22Rv1 (cell line): ENCODE data around the gene SELPLG.

Experiments used
- H3K27ac ChIP-seq: fragments of 450-650 bp; 2 replicates; pipeline ENCODE4 v1.5.1; 2017
- ZFX ChIP-seq: fragments of 450-650 bp; IDR thresholded peaks from 2 replicates; pipeline ENCODE4 v1.6.1; 2017; ENCODE audit warnings: antibody characterized with exemption, borderline replicate concordance
- TF ChIP-seq, protein P1 (sequence below): fragments of 450-650 bp; IDR thresholded peaks from 2 replicates; pipeline ENCODE4 v1.5.1; 2017; ENCODE audit warnings: mild to moderate bottlenecking

Gene SELPLG

DNA sequence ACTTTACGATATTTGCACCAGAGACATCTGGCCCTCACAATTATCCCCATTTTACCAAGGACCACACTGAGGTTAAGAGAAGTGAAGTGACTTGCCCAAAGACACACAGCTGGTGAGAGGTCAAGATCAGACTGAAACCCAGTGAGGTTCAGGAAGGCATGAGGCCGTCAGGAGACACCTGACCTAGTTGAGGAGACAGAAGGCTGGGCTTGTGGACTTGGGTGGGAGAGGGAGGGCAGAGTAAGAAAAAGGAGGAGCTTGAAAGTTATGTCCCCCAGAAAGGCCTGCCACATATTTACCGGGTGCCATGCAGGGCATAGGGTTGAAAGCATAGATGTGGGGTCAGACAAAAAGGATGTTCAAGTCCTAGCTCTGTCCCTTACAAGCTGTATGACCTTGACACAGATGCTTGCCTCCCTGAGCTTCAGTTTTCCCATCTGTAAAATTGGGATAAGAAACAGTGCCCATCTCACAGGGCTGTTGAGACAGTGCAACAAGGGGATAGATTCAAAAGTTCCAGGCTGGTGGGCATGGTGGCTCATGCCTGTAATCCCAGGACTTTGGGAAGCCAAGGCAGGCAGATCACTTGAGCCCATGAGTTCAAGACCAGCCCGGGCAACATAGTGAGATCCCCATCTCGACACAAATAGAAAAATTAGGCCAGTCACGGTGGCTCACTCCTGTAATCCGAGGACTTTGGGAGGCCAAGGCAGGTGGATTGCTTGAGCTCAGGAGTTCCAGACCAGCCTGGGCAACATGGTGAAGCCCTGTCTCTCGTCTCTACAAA is 6.4 kb downstream of the SELPLG start:
- TF ChIP-seq ZFX = no peak
- TF ChIP-seq, protein P1, sequence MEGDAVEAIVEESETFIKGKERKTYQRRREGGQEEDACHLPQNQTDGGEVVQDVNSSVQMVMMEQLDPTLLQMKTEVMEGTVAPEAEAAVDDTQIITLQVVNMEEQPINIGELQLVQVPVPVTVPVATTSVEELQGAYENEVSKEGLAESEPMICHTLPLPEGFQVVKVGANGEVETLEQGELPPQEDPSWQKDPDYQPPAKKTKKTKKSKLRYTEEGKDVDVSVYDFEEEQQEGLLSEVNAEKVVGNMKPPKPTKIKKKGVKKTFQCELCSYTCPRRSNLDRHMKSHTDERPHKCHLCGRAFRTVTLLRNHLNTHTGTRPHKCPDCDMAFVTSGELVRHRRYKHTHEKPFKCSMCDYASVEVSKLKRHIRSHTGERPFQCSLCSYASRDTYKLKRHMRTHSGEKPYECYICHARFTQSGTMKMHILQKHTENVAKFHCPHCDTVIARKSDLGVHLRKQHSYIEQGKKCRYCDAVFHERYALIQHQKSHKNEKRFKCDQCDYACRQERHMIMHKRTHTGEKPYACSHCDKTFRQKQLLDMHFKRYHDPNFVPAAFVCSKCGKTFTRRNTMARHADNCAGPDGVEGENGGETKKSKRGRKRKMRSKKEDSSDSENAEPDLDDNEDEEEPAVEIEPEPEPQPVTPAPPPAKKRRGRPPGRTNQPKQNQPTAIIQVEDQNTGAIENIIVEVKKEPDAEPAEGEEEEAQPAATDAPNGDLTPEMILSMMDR = no peak
- H3K27ac ChIP-seq = no peak overlapping the region

DNA sequence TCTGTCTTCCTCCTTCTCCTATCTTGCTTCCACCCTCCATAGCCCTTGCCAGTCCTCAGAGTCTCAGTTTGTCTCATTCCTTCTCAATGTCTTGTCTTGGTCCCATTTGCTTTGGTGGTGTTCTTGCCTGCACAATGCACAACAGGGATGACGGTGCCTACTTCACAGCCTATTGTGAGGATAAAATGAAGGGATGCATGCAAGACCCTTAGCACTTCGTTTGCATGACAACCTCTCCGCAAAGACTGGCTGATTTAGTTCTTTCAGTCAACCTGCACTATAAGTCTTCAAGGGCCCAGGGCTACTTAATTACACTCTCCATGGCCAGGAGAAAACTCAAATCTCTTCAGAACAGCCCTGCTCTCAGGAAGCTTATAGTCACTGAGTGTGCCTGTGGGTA is 8.5 kb downstream of the SELPLG start:
- H3K27ac ChIP-seq = no peak overlapping the region

DNA sequence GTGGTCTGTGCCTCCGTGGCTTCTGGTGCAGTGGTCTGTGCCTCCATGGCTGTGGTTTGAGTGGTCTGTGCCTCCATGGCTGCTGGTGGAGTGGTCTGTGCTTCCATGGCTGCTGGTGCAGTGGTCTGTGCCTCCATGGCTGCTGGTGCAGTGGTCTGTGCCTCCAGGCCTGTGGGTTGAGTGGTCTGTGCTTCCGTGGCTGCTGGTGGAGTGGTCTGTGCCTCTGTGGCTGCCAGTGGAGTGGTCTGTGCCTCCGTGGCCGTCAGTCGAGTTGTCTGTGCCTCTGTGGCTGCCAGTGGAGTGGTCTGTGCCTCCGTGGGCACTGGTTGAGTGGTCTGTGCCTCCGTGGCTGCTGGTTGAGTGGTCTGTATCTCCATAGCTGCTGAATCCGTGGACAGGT is 10.1 kb downstream of the SELPLG start:
- H3K27ac ChIP-seq = no peak overlapping the region
- no peak for TF ChIP-seq ZFX
- TF ChIP-seq, protein P1 = no peak

More for the DNA sequence above, 8.5 kb downstream of the SELPLG start:
- TF ChIP-seq, protein P1 = no peak
- TF ChIP-seq ZFX = no peak

DNA sequence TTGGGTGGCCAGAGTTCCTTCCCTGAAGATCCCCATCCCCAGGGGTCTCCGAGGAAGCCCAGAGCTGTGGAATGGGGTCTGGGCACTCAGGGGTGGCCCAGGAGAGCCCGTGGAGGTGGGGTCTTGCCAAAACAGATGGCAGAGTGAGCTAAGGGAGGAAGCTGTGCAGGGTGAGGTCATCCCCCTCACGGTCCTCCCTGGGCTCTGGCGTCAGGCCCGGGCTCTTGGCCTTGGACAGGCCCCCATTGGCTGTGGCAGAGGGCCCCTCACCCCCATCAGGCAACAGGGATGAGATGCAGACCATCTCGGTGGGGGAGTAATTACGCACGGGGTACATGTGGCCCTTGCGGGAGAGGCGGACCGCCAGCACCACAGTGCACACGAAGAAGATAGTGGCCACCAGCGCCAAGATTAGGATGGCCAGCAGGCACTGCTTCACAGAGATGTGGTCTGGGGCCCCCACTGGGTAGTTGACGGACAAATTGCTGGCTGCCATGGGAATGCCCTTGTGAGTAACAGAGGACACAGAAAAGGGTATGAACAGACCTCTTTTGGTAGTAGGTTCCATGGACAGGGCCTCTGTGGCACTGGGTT is 10.7 kb downstream of the SELPLG start:
- TF ChIP-seq, protein P1 = no peak
- TF ChIP-seq ZFX = no peak
- H3K27ac ChIP-seq = no peak overlapping the region

DNA sequence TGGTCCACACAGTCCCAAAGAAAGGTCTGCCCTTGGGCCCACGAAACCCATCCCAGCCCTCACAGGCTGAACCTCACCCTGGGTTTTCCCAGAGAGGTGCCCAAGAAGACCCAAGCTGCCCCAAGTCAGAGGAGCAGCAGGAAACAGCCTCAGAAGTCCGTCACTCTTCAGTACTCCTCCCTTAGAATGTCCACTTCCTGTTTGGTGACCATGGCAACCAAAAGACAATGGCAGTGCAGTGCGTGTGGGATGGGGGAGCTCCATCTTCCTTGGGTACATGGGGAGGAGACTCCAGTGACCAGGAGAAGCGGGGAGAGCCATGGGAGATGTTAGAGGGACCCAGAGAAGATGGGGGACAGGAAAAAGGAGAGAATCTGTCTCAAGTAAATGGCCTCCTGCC is 11.3 kb downstream of the SELPLG start:
- TF ChIP-seq, protein P1 = no peak
- TF ChIP-seq ZFX = no peak
- H3K27ac ChIP-seq = no peak overlapping the region

DNA sequence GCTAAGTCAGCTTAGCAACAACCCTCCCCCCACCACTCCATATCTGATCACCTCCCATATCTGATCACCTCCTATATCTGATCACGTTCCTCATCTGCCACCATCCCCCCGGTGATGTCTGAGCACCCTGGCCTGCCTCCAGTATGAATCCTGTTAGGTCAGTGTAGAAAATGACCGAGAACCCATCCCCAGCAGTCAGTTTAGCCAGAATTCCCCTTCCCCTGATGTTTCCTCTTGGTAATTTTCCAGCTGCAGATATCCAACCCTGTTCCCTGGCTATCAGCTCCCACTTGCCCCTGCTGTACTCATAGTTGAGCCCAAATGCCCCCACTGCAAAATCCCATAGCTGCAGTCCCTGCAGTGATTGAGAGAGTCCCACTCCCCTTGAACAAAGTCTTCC is 12.5 kb downstream of the SELPLG start:
- TF ChIP-seq ZFX = no peak
- TF ChIP-seq, protein P1 = no peak
- no peak overlapping the region for H3K27ac ChIP-seq

DNA sequence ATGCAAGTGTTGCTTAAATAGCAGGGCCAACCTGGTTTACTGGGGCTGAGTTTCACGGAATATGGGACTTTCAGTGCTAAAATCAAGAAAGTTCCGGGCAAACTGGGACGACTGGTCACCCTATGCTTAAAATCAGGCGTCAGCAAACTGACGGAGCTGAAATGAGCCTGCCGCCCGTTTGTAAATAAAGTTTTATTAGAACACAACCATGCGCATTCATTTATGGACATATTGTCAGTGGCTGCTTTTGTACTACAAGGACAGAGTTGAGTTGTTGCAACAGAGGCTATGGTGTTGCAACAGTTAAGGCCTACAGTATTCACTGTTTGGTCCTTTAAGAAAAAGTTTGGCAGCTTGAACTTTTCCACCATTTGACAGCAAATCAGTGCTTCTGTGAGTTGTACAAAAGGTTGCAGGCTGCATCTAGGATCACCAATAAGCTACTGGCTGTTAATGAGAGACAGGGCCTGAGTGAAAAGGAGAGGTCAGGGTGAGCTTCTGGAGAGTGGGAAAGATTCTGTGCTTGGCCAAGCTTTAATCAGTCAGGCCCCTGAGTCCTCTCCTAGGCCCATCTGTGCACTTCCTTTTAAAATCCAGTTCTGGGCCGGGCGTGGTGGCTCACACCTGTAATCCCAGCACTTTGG is 13.3 kb downstream of the SELPLG start:
- H3K27ac ChIP-seq = no peak overlapping the region

More for the DNA sequence above, 13.3 kb downstream of the SELPLG start:
- no peak for TF ChIP-seq ZFX
- TF ChIP-seq, protein P1 = no peak
